NCI-H2029 (cell line): Measurements from ENCODE around the gene EXOSC6.
"Not testable (repeated sequence)": the region's sequence is repeated elsewhere in the genome, so short reads cannot be mapped to it uniquely, and the experiment has no call there.

Experiments used
- DNase-seq: peaks from one replicate; lab custom pipeline; 2025; lab: John Stamatoyannopoulos, UW

Gene EXOSC6

DNA sequence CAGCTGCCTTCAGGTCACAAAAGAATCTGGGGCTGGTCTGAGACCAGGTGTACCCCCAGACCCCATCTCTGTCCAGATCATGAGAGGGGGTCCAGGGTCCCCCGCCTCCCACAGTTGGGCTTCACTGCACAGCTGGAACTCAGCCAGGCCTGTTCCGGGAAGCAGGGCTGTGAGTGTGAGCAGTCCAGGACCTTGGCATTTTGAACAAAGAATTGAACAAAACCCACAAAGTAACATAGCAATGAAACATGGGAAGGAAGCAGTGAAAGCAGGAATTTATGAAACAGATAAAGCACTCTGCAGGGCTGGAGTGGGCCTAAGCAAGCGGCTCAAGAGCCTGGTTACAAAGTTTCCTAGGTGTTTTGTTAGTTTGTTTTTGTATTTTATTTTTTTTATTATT, 53.1 kb downstream of the EXOSC6 start:
- not testable (repeated sequence) for DNase-seq

DNA sequence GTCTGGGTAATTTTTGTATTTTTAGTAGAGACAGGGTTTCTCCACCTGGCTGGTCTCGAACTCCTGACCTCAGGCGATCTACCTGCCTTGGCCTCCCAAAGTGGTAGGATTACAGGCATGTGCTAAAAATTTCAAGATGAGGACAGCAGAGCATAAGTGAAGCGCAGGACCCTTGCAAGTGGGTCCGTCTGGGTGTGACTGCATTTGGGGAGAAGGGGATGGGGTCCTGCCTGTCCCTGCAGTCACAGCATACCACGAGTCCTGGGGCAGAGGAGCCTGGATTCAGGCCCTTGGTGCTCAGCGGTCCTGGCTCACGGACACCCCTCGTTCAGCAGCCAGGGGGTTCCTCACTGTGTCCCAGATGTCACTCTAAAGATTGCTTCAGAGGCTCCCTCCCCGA, 53.5 kb downstream of the EXOSC6 start:
- not testable (repeated sequence) for DNase-seq

DNA sequence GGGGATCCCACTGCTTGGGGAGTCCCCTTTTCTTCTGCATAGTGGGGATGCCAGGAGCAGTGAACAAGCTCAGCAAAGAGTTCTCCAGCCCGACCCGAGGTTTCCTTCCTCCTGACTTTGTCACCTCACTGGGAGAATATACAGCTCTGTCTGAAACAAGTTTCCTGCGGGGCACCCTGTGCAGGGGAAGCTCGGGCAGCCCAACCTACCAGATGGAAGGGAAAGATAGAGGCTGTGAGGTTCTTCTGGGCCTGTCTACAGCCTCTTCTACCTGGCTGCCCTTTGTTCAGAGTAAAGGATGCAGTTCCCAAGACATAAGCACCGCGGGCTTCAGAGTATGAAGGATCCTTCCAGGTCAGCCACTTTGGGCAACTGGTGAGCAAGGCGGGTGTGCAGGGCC, 54.1 kb downstream of the EXOSC6 start:
- not testable (repeated sequence) for DNase-seq
